GM12878 (cell line): ENCODE measurements around the gene ADK. TPM values are rescaled to one million over a fixed set of nuclear protein-coding genes. Genes with fewer than 3 reads are reported as not detected.

Experiments
- ATAC-seq: fragments of 200-7000 bp; cut with Tn5 transposase; 3 replicates; pipeline ENCODE4 v1.9.1; 2020; ENCODE audit warnings: mild to moderate bottlenecking, moderate library complexity
- BruUV-seq: library from RNA; stranded (reverse); fragments of 400-500 nt; replicated peaks from 2 replicates; lab custom pipeline; 2021; lab: Mats Ljungman, UMichigan
- CTCF ChIA-PET: fragments of 300-600 bp; sonication (Branson Sonifier 250); formaldehyde crosslinking; extraction: SDS; loops from one replicate; lab custom pipeline; 2021; ENCODE audit warnings: inconsistent platforms; lab: Yijun Ruan, JAX
- POLR2A ChIA-PET: fragments of 350-600 bp; formaldehyde crosslinking; extraction: SDS; loops from one replicate; lab custom pipeline; 2021; ENCODE audit warnings: inconsistent platforms; lab: Charles Lee
- RAD21 ChIA-PET: fragments of 300-600 bp; sonication (Branson Sonifier 250); formaldehyde crosslinking; loops from one replicate; lab custom pipeline; 2023; ENCODE audit warnings: antibody characterized with exemption; ENCODE audit not compliant: unreplicated experiment; lab: Charles Lee
- SMC1A ChIA-PET: fragments of 300-600 bp; sonication (Branson Sonifier 250); formaldehyde crosslinking; loops from one replicate; lab custom pipeline; 2023; ENCODE audit not compliant: unreplicated experiment, uncharacterized antibody; lab: Charles Lee
- DNase-seq: peaks from one replicate; pipeline ENCODE4 v3.0.0-alpha.2; 2011; ENCODE audit warnings: low read depth, low spot score
- FAIRE-seq: peaks from 3 replicates; lab custom pipeline; 2011; peaks lifted over from hg19 to GRCh38; lab: Jason Lieb, UNC
- H2AFZ ChIP-seq: 2 replicates; pipeline ENCODE4 v1.6.0; 2011; ENCODE audit warnings: low read depth, low read length, control low read depth; ENCODE audit not compliant: control insufficient read depth
- H3K27ac ChIP-seq: 2 replicates; pipeline ENCODE4 v1.5.1; 2011; ENCODE audit warnings: control low read depth; ENCODE audit not compliant: control insufficient read depth, insufficient read depth
- H3K27me3 ChIP-seq, 2 experiments: replicated peaks in 1 of 2; 2 replicates each; pipeline versions ENCODE4 v1.6.0 to v1.6.1; 2011; ENCODE audit warnings: low read length in 1 of 2; ENCODE audit not compliant: control insufficient read depth in 2 of 2, insufficient read depth in 2 of 2
- H3K36me3 ChIP-seq, 2 experiments: 2 replicates each; pipeline ENCODE4 v1.5.1; 2011; ENCODE audit warnings: low read length in 1 of 2; ENCODE audit not compliant: control insufficient read depth in 2 of 2, insufficient read depth in 2 of 2
- H3K4me1 ChIP-seq: 2 replicates; pipeline ENCODE4 v1.6.1; 2011; ENCODE audit warnings: mild to moderate bottlenecking, low read length, moderate library complexity, mixed read lengths; ENCODE audit not compliant: control insufficient read depth, insufficient read depth
- H3K4me2 ChIP-seq: 2 replicates; pipeline ENCODE4 v1.6.0; 2011; ENCODE audit warnings: control low read depth; ENCODE audit not compliant: control insufficient read depth, insufficient read depth
- H3K4me3 ChIP-seq: fragments of 200-600 bp; sonication (generic); 2 replicates; pipeline ENCODE4 v1.5.1; 2016
- H3K79me2 ChIP-seq: 2 replicates; pipeline ENCODE4 v1.6.0; 2011; ENCODE audit warnings: low read length; ENCODE audit not compliant: control insufficient read depth, insufficient read depth
- H3K9ac ChIP-seq: 2 replicates; pipeline ENCODE4 v1.8.0; 2011; ENCODE audit warnings: low read length, control low read depth, mixed read lengths; ENCODE audit not compliant: control insufficient read depth, insufficient read depth
- H3K9me3 ChIP-seq: replicated peaks from 3 replicates; pipeline ENCODE4 v1.5.1; 2011; ENCODE audit warnings: mild to moderate bottlenecking, low read length; ENCODE audit not compliant: control insufficient read depth, insufficient read depth
- H4K20me1 ChIP-seq: 2 replicates; pipeline ENCODE4 v1.6.0; 2011; ENCODE audit not compliant: control insufficient read depth, insufficient read depth
- ASH2L ChIP-seq: fragments of 300-600, 200-600 bp; sonication (generic); IDR thresholded peaks from 2 replicates; pipeline ENCODE4 v1.6.1; 2017; ENCODE audit warnings: low read depth, mild to moderate bottlenecking, borderline replicate concordance
- CREB1 ChIP-seq: IDR thresholded peaks from 2 replicates; pipeline ENCODE4 v1.6.1; 2012; ENCODE audit warnings: low read depth, mild to moderate bottlenecking, inconsistent platforms
- FOXM1 ChIP-seq: IDR thresholded peaks from 2 replicates; pipeline ENCODE4 v1.6.1; 2012; ENCODE audit warnings: low read depth, mild to moderate bottlenecking, inconsistent platforms, low read length, moderate library complexity
- GABPA ChIP-seq: IDR thresholded peaks from 2 replicates; pipeline ENCODE4 v1.6.1; 2014; ENCODE audit warnings: antibody characterized with exemption, low read depth, mild to moderate bottlenecking, inconsistent platforms
- GATAD2B ChIP-seq: fragments of 450-650 bp; conservative IDR thresholded peaks from 2 replicates; pipeline ENCODE4 v1.6.1; 2017; ENCODE audit warnings: low read depth, mild to moderate bottlenecking, moderate library complexity
- HDAC6 ChIP-seq: fragments of 200-600 bp; sonication (generic); IDR thresholded peaks from one replicate; pipeline ENCODE4 v1.8.0; 2017; ENCODE audit warnings: antibody characterized with exemption; ENCODE audit not compliant: unreplicated experiment
- JUND ChIP-seq: IDR thresholded peaks from 2 replicates; pipeline ENCODE4 v1.6.1; 2012; ENCODE audit warnings: low read depth, mild to moderate bottlenecking, low read length, improper control_type of control experiment, moderate library complexity
- MEF2A ChIP-seq: IDR thresholded peaks from 2 replicates; pipeline ENCODE4 v1.6.1; 2011; ENCODE audit warnings: low read depth, mild to moderate bottlenecking, low read length, moderate library complexity; ENCODE audit not compliant: insufficient read depth
- RUNX3 ChIP-seq: IDR thresholded peaks from 2 replicates; pipeline ENCODE4 v1.6.1; 2012; ENCODE audit warnings: low read length, inconsistent platforms
- SIN3A ChIP-seq: IDR thresholded peaks from 2 replicates; pipeline ENCODE4 v1.6.1; 2012; ENCODE audit warnings: low read depth, low read length, improper control_type of control experiment
- SMAD5 ChIP-seq: IDR thresholded peaks from 2 replicates; pipeline ENCODE4 v1.6.1; 2016; ENCODE audit warnings: antibody characterized with exemption, low read depth
- SP1 ChIP-seq: IDR thresholded peaks from one replicate; pipeline ENCODE4 v1.6.1; 2011; ENCODE audit warnings: low read depth, low read length
- SREBF1 ChIP-seq: IDR thresholded peaks from 2 replicates; pipeline ENCODE4 v1.6.1; 2012; ENCODE audit warnings: mild to moderate bottlenecking, low read length
- SRF ChIP-seq, 2 experiments: IDR thresholded peaks; 2 replicates each; pipeline ENCODE4 v1.6.1; 2011; ENCODE audit warnings: low read depth in 2 of 2, low read length in 2 of 2, mild to moderate bottlenecking in 1 of 2, moderate library complexity in 1 of 2
- TCF3 ChIP-seq: IDR thresholded peaks from 2 replicates; pipeline ENCODE4 v1.6.1; 2012; ENCODE audit warnings: low read depth, mild to moderate bottlenecking, low read length, borderline replicate concordance; ENCODE audit not compliant: insufficient read depth
- TCF7 ChIP-seq: IDR thresholded peaks from 2 replicates; pipeline ENCODE4 v1.6.1; 2014; ENCODE audit warnings: antibody characterized with exemption, borderline replicate concordance
- WRNIP1 ChIP-seq: IDR thresholded peaks from 2 replicates; pipeline ENCODE4 v1.6.1; 2011; ENCODE audit warnings: low read depth, low read length, improper control_type of control experiment, borderline replicate concordance
- ZNF622 ChIP-seq: fragments of 450-650 bp; IDR thresholded peaks from 2 replicates; pipeline ENCODE4 v1.6.1; 2017; ENCODE audit warnings: mild to moderate bottlenecking, inconsistent platforms
- WGBS: methylation state at CpG from one replicate; pipeline ENCODE4 v1.1.6; 2016; ENCODE audit warnings: low lambda C conversion rate; ENCODE audit not compliant: insufficient replicate concordance, insufficient coverage; ENCODE audit errors: missing lambda C conversion rate; 5-methylcytosine and 5-hydroxymethylcytosine counted together
- in situ Hi-C: fragments of 300-500 bp; cut with MboI; formaldehyde crosslinking; loops from 9 replicates; pipeline ENCODE4 v1.14.3; 2018; ENCODE audit warnings: mixed read lengths
- intact Hi-C: fragments of 100-400 bp; cut with micrococcal nuclease; formaldehyde crosslinking; loops from one replicate; pipeline ENCODE4 v1.14.2; 2022; ENCODE audit not compliant: unreplicated experiment
- polyA plus RNA-seq, 11 experiments: library from polyadenylated mRNA; depleted of rRNA in 4 of 11; unstranded in 6 of 11; stranded (reverse) in 5 of 11; fragments of >200 nt; fragmentation: Nextera tagmentation in 4 of 11; fragmentation: Illumina TruSeq in 1 of 11; extraction: Ambion mirVana in 4 of 11; extraction: Trizol in 1 of 11; gene quantifications; 1 replicate in 1 of 11; 2 replicates in 10 of 11; pipeline versions ENCODE4 v1.2.1 to v1.2.3, GENCODE V29; 2011 to 2016; ENCODE audit warnings: inconsistent platforms in 2 of 11, missing spikeins in 2 of 11, low read depth in 1 of 11
- total RNA-seq, 4 experiments: library from RNA; depleted of rRNA in 3 of 4; stranded (reverse); fragments of >200 nt in 3 of 4; fragmentation: Illumina TruSeq in 1 of 4; extraction: Trizol in 1 of 4; gene quantifications; 2 replicates each; pipeline versions ENCODE4 v1.2.1 to v1.2.3, GENCODE V29; 2013 to 2021
- TF ChIP-seq, protein P1 (sequence below): IDR thresholded peaks from 2 replicates; pipeline ENCODE4 v1.6.1; 2011; ENCODE audit warnings: borderline replicate concordance, low read depth, mild to moderate bottlenecking, moderate library complexity, mixed read lengths, low read length; ENCODE audit not compliant: insufficient read depth; ENCODE audit errors: extremely low read length
- TF ChIP-seq, protein P2 (sequence below): fragments of 450-650 bp; formaldehyde crosslinking; IDR thresholded peaks from 2 replicates; pipeline ENCODE4 v1.4.0; 2020; ENCODE audit warnings: mild to moderate bottlenecking, moderate library complexity

The ADK gene
- total and polyA plus RNA-seq, 10 of the 15 experiments (the other 5 are each of a cell fraction or from before 2014, with no cell fraction given): 42.0 to 151 (median 81.6) TPM

DNA sequence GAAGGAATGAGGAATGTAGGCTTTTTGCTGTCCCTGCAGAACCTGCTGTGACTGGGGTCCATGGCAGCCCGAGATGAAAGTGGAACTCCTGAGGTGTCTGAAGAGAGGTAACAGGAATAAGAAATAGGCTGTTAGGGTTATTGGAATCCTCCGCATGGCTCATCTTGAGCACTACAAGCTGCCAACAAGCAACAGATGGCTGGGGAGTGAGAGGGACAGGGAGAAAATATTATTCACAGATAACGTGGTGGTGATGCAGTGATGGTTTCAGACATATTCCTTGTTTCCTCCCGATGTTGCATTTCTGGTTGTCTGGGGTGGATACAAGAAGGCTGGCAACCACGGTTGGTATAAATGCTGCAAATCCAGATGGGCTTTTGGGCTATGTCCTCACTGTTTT lies 46.5 kb upstream of the ADK start:
- no TSS peak for BruUV-seq
- Histone ChIP-seq H3K9me3 (no peaks in the 10 kb centered on the region), H3K4me1 (no peaks in the 10 kb centered on the region), H3K4me3 (no peak overlapping the region), H3K79me2 (no peaks in the 10 kb centered on the region), H3K4me2 (no peak overlapping the region), H3K27ac (no peak overlapping the region), H3K9ac (no peak overlapping the region), H4K20me1 (no peaks in the 10 kb centered on the region), H3K27me3 (no peaks in the 10 kb centered on the region), H2AFZ (no peak overlapping the region), H3K36me3 (peaks cover 0 to 9% of the 10 kb centered on the region in 2 experiments; a peak in 1 of 4 replicates)
- intact Hi-C loops (no loop called here), in situ Hi-C loops (no loop called here)
- no peak for FAIRE-seq
- POLR2A ChIA-PET: no interaction called here
- TF ChIP-seq GABPA (no peak), ASH2L (no peak), MEF2A (no peak), SP1 (no peak), FOXM1 (no peak), SIN3A (no peak), GATAD2B (no peak), RUNX3 (no peak), CREB1 (no peak), SMAD5 (no peak), TCF7 (no peak), SREBF1 (no peak), ZNF622 (no peak), JUND (no peak), HDAC6 (no peak), SRF (IDR thresholded peaks at IDR 0.05; ENCODE audit: low read depth in 2 of 2, low read length in 2 of 2) (no peak), WRNIP1 (no peak), TCF3 (no peak)
- TF ChIP-seq, protein P1, sequence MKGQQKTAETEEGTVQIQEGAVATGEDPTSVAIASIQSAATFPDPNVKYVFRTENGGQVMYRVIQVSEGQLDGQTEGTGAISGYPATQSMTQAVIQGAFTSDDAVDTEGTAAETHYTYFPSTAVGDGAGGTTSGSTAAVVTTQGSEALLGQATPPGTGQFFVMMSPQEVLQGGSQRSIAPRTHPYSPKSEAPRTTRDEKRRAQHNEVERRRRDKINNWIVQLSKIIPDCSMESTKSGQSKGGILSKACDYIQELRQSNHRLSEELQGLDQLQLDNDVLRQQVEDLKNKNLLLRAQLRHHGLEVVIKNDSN: no peak
- TF ChIP-seq, protein P2, sequence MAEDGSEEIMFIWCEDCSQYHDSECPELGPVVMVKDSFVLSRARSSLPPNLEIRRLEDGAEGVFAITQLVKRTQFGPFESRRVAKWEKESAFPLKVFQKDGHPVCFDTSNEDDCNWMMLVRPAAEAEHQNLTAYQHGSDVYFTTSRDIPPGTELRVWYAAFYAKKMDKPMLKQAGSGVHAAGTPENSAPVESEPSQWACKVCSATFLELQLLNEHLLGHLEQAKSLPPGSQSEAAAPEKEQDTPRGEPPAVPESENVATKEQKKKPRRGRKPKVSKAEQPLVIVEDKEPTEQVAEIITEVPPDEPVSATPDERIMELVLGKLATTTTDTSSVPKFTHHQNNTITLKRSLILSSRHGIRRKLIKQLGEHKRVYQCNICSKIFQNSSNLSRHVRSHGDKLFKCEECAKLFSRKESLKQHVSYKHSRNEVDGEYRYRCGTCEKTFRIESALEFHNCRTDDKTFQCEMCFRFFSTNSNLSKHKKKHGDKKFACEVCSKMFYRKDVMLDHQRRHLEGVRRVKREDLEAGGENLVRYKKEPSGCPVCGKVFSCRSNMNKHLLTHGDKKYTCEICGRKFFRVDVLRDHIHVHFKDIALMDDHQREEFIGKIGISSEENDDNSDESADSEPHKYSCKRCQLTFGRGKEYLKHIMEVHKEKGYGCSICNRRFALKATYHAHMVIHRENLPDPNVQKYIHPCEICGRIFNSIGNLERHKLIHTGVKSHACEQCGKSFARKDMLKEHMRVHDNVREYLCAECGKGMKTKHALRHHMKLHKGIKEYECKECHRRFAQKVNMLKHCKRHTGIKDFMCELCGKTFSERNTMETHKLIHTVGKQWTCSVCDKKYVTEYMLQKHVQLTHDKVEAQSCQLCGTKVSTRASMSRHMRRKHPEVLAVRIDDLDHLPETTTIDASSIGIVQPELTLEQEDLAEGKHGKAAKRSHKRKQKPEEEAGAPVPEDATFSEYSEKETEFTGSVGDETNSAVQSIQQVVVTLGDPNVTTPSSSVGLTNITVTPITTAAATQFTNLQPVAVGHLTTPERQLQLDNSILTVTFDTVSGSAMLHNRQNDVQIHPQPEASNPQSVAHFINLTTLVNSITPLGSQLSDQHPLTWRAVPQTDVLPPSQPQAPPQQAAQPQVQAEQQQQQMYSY (CRISPR knock-in tag): no peak
- 100% methylated on average over 5 of the region's 5 CpGs for WGBS
- RAD21 ChIA-PET: interaction anchor here (1.6 to 3.5 kb wide), 4 partner anchors 14 to 225 kb away, joined by 5 to 22 read pairs (median 6); no protein-coding TSS in a partner anchor
- no peak for DNase-seq
- SMC1A ChIA-PET: interaction anchor here (0.9 to 4.1 kb wide), 6 partner anchors 9 to 216 kb away, joined by 3 to 70 read pairs (median 4); no protein-coding TSS in a partner anchor
- CTCF ChIA-PET: interaction anchor here (0.9 to 13.9 kb wide), 16 partner anchors 10 to 225 kb away, joined by 3 to 185 read pairs (median 6); no protein-coding TSS in a partner anchor
- no peak for ATAC-seq
